ENCODE results near the gene PROP1.
"Not testable (repeated sequence)": the region's sequence is repeated elsewhere in the genome, so short reads cannot be mapped to it uniquely, and the experiment has no call there.

GRCh38 chr5:177945145-177945544 is 50.9 kb downstream of the PROP1 start:
- not testable (repeated sequence) for TF ChIP-seq EZH2phosphoT487 (IDR thresholded peaks at IDR 0.05; ENCODE audit: low read depth); CTCF (IDR thresholded peaks at IDR 0.05; ENCODE audit: low read depth, low read length)

Measured in OCI-LY3 (cell line).